ENCODE measurements around the gene ROM1.

GRCh38 chr11:62580959-62581715 lies 31.9 kb upstream of the ROM1 start:
- TF ChIP-seq CTCF (IDR thresholded peaks at IDR 0.05 in 2 of 3, conservative IDR thresholded peaks at IDR 0.05 in 1 of 3; ENCODE audit: borderline replicate concordance in 1 of 3, insufficient read depth in 1 of 3, low read depth in 2 of 3, low read length in 2 of 3) (no peak), CEBPB (IDR thresholded peaks at IDR 0.05; ENCODE audit: low read depth) (no peak), SRF (IDR thresholded peaks at IDR 0.05; ENCODE audit: low read depth) (no peak), POLR2AphosphoS5 (IDR thresholded peaks at IDR 0.05; ENCODE audit: low read depth, low read length) (no peak), ELF1 (IDR thresholded peaks at IDR 0.05; ENCODE audit: borderline replicate concordance, low read depth) (no peak), POLR2A (IDR thresholded peaks at IDR 0.05; ENCODE audit: borderline replicate concordance, extremely low read depth, insufficient read depth, insufficient read length) (no peak), FOSL1 (IDR thresholded peaks at IDR 0.05; ENCODE audit: low read depth) (no peak), ZFX (IDR thresholded peaks at IDR 0.05) (no peak), REST (IDR thresholded peaks at IDR 0.05; ENCODE audit: low read depth) (no peak)
